Head of caudate nucleus (tissue), 42 donors: ENCODE data around the gene POLR2E.
A peak's percentile ranks its signal among the peaks of the same experiment; 100 is the strongest.

ENCODE experiments used
- DNase-seq, 42 donors: peaks; one replicate each; pipeline versions ENCODE4 v3.0.0 to v3.0.0-alpha.2; 2020 to 2021; ENCODE audit warnings: mixed read lengths in 7 of 42
- intact Hi-C: fragments of 100-400 bp; cut with DNase I; formaldehyde crosslinking; loops from one replicate; pipeline ENCODE4 v1.15.0; 2022

POLR2E gene

GRCh38 chr19:1103708-1104310, 8.6 kb upstream of the POLR2E start, which contains the start of gene GPX4:
GPX4 (plus strand) TSS chr19:1103994; CDS start chr19:1104044, 50 bp downstream.
- intact Hi-C loops = no loop called here
- peak; percentile 96 to 100 (median 99) for DNase-seq

DNA sequence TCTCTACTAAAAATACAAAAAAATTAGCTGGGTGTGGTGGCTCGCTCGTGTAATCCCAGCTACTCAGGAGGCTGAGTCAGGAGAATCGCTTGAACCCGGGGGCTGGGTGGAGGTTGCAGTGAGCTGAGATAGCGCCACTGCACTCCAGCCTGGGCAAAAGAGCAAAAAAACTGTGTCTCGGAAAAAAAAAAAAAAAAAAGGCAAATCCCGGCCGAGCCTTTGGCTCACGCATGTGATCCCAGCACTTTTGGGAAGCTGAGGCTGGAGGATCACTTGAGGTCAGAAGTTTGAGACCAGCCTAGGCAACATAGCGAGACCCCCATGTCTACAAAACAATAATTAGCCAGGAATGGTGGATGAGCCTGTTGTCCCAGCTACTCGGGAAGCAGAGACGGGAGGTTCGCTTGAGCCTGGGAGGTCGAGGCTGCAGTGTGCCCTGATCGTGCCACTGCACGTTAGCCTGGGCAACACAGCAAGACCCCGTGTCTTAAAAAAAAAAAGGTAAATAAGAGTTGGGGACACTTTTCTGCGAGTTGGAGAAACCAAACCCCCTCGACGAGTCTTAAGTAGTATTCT, 8.0 kb upstream of the POLR2E start:
- intact Hi-C loops = no loop called here
- no peak for DNase-seq

- no peak for DNase-seq
- intact Hi-C loops = no loop called here
Measured at GRCh38 chr19:1102407-1103131, 7.4 kb upstream of the POLR2E start.

GRCh38 chr19:1101337-1101698, 6.1 kb upstream of the POLR2E start:
- intact Hi-C loops = no loop called here
- peak in 1 of 42 donors; percentile 58 for DNase-seq

DNA sequence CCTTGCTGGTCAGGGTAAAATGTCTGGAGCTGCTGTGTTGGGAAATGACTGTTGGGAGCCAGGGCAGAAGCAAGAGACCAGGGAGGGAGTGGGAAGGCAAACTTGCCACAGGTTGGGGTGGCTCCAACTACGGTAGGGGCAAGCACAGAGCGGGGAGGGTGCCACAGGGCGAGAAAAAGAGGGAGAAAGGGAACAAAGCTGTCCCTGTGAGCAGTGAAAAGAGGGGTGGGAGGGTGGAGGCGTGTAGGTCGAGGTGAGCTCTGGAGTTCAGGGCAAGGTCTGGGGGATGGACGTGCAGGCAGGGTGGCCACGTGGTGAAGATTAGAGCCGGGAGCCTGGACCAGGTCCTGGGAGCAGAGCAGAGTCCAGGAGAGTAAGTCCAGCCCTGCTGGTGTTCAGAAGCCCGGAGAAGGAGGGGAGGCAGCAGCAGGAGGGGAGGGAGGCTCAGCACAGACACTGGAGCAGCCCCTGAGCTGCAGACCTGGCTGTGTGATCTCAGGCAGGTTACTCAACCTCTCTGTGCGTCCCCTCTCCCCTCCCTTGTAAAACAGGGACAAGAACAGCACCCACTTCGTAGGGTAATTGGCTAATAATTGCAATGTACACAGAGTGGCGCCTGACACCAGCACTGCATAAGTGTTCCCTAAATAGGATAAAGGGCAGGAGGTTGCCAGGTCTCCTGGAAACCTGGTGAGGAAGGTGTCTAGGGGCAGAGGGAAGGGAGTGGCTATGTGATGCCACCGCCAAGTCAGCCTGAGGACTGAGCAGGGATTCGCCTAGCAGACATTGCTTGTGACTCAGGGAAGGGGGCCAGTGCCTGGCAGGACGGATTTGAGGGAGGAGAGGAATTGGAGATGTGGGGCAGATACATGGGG, 3.2 kb upstream of the POLR2E start:
- intact Hi-C loops = no loop called here
- DNase-seq = no peak

DNA sequence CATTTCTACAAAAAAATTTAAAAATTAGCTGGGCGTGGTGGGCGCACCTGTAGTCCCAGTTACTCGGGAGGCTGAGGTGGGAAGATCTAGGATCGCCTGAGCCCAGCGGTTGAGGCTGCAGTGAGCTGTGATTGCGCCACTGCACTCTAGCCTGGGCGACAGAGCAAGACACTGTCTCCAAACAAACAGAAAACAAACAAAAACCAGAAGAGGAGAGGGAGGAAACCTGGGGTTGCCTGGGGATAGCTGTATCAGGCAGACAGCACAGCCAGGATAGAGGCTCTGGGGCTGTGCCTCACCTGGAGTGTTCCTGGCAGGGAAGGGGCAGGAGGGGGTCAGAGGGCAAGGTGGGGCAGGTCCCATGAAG, 2.6 kb upstream of the POLR2E start:
- intact Hi-C loops = no loop called here

DNA sequence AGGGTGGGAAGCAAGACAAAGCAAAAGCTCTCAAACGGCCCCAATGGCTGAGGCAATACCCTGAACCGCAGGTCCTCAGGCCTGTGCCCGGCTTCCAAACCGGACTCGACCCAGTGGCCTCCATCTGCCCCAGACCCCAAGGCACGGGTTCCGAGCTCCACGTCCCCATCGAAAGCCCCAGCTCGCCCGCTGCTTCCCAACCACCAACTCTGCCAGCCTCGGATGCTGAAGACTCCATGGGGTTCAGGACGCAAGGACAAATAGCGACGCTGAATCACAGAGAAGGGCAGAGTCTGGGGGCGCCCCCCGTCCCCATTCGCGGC, 559 bp downstream of the POLR2E start:
- no peak for DNase-seq
- intact Hi-C loops = no loop called here

More for the DNA sequence above, 2.6 kb upstream of the POLR2E start:
- DNase-seq = no peak

DNA sequence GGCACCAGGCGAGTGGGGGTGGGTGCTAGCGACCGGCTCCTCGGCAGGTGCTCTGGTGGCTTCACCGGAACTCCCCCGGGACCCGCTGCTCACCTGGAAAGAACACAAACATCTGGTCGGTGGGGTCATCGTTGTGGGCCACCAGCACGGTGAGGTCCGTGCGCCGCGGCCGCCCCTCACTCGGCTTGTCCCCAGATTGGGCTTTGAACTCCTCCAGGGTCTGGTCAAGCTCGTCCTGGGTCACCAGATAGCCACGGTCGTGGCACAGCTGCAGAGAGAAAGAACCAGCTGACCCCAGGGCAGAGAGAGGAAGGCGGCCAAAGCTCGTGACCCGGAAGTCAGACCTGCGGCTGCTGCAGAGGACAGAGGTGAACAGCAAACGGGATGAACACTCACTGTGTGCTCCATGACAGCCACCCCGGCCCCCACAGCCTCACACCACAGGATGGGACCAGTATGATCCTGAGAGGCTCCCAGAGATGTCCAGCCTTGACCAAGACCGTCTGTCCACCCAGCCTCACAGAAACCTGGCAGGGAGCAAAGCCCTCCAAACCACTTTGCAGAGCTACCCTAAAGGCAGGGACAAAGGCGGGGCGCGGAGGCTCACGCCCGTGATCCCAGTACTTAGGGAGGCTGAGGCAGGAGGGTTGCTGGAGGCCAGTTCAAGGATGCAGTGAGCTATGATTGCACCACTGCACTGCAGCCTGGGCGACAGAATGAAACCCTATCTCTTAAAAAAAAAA, 1.2 kb downstream of the POLR2E start:
- intact Hi-C loops = no loop called here
- DNase-seq = no peak

DNA sequence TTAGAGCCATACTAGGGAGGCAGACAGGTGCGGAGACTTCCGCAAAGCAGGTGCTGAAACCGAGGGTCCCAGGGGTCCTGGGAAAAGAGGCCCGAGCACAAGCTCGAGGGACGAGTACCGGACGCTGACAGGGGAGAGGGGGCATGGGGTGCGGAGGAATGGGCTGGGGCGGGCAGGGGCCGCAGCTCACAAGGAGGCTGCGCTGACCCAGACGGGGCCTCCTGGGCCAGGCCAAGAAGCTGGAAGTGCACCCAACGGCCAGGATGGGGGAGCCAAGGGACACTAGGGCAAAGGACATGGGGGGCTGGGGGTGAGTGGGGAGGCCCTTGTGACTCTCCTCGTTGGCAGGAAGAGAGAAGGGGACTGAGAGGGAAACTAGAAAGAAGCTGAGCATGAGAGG, 1.8 kb downstream of the POLR2E start:
- DNase-seq = no peak
- intact Hi-C loops = no loop called here

DNA sequence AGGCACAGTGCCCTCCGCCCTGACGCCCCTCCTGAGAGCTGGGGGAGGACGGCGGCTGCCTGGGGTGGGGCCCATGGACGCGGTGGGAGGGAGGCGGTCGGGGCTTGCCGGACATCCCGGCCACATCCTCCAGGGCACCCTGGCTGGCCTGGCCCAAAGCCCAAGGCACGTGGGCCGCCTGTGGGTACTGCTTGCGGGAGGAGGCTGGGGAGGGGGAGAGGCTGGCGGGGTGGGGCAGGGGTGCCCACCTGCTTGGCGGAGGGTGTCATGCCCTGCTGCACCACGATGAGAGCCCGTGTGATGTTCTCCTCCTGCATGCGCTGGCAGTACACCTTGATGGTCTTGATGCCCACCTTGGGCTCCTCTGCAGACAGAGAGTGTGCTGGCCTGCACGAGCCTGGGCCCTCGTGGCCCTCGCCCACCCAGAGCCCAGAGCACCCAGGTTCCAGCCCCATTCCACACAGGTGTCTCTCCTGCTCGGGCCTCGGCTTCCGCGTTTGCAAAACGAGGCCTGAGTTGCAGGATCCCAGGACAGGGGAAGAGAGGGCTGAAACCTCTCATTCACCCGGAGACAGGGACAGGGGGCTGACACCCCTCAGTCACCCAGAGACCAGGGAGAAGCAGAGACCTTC, 3.5 kb downstream of the POLR2E start:
- DNase-seq = no peak
- intact Hi-C loops = no loop called here

DNA sequence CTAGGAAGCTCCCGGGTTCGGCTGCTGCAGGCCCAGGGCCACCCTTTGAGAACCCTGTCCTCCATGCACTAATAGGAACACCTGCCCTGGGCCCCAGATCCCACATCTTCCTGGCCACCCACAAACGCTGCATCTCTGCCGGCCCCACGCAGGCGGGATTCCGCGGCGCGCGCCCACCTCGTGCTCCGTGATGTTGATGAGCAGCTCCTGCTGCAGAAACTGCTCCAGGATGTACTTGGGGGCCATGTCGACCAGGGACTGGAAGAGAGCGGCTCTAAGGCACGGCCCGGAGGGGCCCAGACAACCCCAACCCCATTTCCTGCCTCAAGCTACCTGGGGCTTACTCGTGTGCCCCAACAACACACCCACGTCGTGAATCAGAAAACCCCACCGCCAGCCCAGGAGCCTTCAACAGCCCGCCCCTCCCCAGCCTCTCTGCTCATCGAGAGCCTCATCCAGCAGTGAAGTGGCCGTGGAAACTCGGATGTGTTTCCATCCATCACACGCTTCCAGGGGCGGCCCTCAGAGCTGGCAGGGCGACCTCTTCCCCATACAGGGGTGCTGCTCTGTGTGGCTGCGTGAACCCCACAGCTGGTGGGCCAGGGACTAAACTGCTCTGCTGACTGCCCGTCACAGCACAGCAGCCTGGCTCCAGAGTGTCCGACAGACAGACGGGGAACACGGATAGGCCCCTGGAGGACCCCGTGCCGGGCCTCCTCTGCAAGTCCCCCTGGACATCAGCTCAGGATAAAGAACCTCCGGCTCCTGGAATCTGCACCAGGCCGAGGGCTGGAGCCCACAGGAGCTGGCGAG, 4.2 kb downstream of the POLR2E start:
- peak in 16 of 42 donors; percentile 26 to 75 (median 54) for DNase-seq
- intact Hi-C loops = no loop called here

DNA sequence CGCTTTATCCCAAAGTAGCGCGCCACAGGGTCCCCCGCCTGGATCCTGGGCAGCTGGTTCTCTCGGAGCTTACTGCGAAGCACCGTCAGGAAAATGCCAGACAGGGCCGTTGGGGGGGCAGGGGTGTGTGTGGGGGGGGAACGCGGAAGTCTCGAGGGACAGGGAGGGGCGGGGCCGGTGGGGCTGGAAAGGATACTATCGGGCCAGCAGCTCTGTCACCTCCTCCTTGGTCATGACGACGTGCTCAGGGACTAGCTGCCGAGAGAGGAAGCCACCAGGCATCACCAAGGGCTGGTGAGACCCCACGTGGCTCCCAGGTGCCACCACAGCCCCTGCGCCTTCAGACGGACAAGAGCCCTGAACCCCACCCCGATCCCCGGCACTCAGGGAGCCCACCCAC, 5.3 kb downstream of the POLR2E start:
- no peak for DNase-seq
- intact Hi-C loops = no loop called here

DNA sequence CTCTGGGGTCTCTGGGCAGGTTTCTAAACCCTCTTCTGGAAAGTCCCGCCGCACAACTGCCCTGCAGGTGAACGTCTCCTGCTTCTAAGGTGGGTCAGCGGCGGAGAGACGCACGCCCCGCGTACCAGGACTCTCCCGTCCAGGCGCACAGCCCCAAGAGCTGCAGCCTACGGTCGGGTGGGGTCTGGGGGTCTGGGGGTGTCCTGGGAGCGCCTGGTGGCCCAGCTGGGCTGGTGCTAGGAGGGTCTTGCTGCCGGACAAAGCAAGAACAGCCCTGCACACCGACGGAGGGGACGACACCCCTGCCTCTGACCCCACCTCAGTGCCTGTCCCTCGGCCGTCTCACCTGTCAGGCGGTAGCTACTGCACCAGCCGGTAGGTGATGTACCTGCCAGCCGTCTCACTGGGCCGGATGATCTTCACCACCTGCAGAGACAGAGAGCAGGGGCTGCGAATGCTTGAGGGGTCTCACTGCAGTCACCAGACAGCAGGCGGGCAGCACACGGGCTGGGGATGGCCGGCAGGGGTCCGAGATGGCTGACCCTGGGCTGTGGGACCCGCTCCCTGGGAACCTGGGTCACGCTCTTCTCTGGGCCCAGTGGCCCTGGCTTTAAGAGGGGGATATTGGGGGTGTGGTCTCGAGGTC, 5.9 kb downstream of the POLR2E start:
- no peak for DNase-seq
- intact Hi-C loops = no loop called here

DNA sequence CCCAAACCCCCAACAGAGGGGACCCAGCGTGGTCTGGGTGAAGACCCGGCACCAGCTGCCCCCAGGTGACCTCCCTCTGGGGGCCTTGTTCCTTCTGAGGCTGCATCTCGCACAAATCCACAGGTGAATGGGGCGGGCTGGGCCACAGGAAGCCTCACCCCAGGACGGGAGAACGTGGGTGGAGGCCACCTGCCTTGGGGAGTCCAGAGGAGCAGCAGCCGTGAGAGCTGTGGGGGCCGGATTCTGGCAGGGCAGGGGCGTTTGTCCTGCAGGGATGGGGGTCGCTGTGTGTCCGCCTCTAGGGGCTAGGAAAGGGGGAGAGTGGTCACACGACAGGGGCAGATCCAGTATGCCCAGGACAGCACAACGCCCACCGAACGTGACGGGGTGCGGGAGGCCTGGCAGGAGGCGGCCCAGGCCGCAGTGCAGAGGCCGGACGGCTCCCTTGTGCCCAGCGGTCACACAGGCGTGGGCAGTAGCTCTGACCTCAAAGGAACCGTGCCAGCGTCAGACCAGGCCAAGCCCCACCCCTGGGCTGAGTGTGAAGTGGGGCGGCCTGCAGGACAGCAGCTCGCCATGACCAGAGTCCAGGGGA, 6.7 kb downstream of the POLR2E start:
- DNase-seq = peak in 1 of 42 donors; percentile 16
- intact Hi-C loops = no loop called here

DNA sequence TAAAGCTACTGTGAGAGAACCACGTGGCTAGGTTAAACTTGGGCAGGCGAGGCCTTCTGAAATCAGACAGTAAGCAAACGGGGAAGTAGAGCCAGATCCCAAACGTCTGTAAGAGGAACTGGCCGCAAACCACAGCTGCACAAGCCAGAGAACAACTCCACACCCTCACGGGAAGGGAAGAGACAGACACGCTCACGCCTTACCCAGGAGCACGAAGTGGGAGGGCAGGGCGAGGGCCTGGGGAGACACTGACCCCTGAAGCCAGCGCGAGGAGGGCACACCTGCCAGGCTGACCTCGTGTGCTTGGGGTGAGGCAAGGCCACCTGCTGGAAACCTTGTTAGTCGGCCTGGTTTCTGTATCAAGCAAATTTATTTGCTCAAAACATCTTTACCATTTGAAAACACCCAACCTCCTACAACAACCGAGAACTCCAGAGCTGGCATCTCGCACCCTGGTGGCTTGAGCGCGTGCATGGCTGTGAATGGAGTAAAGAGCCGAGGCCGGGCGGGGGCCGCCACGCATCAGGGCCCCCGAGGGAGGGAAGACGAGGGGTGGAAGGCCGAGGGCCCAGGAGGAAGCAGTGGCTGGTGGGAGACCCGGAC, 7.3 kb downstream of the POLR2E start:
- peak in 19 of 42 donors; percentile 34 to 69 (median 51) for DNase-seq
- intact Hi-C loops = no loop called here

DNA sequence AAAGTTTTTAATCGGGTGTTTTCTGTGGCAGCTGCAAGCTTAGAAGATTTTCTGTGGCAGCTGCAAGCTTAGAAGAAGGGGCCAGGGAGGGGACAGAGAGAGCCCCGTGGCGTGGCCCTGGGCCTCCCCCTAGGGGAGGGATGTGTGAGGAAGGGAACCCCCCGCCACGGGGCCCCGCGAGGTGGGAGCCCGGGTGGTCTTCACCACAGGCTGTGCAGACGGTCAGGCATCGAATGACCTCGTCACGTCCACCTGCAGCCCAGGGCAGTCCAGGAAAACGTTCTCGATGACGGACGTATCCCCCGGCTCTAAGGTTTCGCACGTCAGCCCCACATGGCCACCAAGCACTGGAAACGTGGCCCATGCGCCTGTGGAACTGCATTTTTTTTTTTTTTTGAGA, 8.6 kb downstream of the POLR2E start:
- DNase-seq = no peak
- intact Hi-C loops = no loop called here
